ENCODE results near the gene NR4A1. TPM values are rescaled to one million over a fixed set of nuclear protein-coding genes. Genes with fewer than 3 reads are reported as not detected.

Gene NR4A1
- total RNA-seq, 2 donors from 2014 or later = 51.1 to 52.0 TPM

- peaks cover 12% of the 10 kb centered on the region for H3K4me1 ChIP-seq
- peak within 1 kb of the TSS; percentile 93 for H3K4me3 ChIP-seq
- peak; percentile 65 for TF ChIP-seq CTCF (IDR thresholded peaks at IDR 0.05)
- DNase-seq = peak; percentile 89
- peak within 1 kb of the TSS; percentile 95 to 96 for H3K9ac ChIP-seq (ENCODE audit: low read depth in 2 of 2, low read length in 2 of 2)
- H3K27ac ChIP-seq = peak within 1 kb of the TSS; percentile 77
- no peaks in the 10 kb centered on the region for H3K9me3 ChIP-seq
- intact Hi-C loops (cut with DNase I) = no loop called here
- no peaks in the 10 kb centered on the region for H3K27me3 ChIP-seq
- H3K36me3 ChIP-seq = peaks cover 5% of the 10 kb centered on the region
Measured at GRCh38 chr12:52069327-52070184, 18.3 kb downstream of the NR4A1 start, which contains the start of gene ATG101. Gene ATG101 (plus strand): TSS chr12:52069978. CDS start chr12:52073651, 3,673 bp downstream.

- no peak for TF ChIP-seq CTCF (IDR thresholded peaks at IDR 0.05)
- Histone ChIP-seq H3K27ac (peak overlapping the region; percentile 77), H3K27me3 (no peaks in the 10 kb centered on the region), H3K4me1 (peaks cover 12% of the 10 kb centered on the region), H3K36me3 (peaks cover 5% of the 10 kb centered on the region), H3K9ac (ENCODE audit: low read depth in 2 of 2, low read length in 2 of 2) (peak overlapping the region; percentile 95 to 96), H3K4me3 (peak overlapping the region; percentile 93), H3K9me3 (no peaks in the 10 kb centered on the region)
- intact Hi-C loops (cut with DNase I) = no loop called here
- DNase-seq = no peak
Measured at GRCh38 chr12:52070185-52070925, 19.1 kb downstream of the NR4A1 start.

- H3K27me3 ChIP-seq = no peaks in the 10 kb centered on the region
- H3K27ac ChIP-seq = no peak overlapping the region
- intact Hi-C loops (cut with DNase I) = no loop called here
- no peak overlapping the region for H3K9ac ChIP-seq (ENCODE audit: low read depth in 2 of 2, low read length in 2 of 2)
- peaks cover 12% of the 10 kb centered on the region for H3K4me1 ChIP-seq
- no peaks in the 10 kb centered on the region for H3K9me3 ChIP-seq
- no peak for TF ChIP-seq CTCF (IDR thresholded peaks at IDR 0.05)
- peaks cover 5% of the 10 kb centered on the region for H3K36me3 ChIP-seq
- DNase-seq = no peak
- H3K4me3 ChIP-seq = no peak overlapping the region
Measured at GRCh38 chr12:52073531-52074381, 22.5 kb downstream of the NR4A1 start.

GRCh38 chr12:52074971-52075724 lies 23.9 kb downstream of the NR4A1 start:
- Histone ChIP-seq H3K36me3 (peaks cover 5% of the 10 kb centered on the region), H3K27ac (no peak overlapping the region), H3K4me1 (peaks cover 12% of the 10 kb centered on the region), H3K9me3 (no peaks in the 10 kb centered on the region), H3K27me3 (no peaks in the 10 kb centered on the region), H3K9ac (ENCODE audit: low read depth in 2 of 2, low read length in 2 of 2) (no peak overlapping the region), H3K4me3 (no peak overlapping the region)
- DNase-seq = no peak
- TF ChIP-seq CTCF (IDR thresholded peaks at IDR 0.05) = no peak
- intact Hi-C loops (cut with DNase I) = no loop called here

Measured in colonic mucosa (tissue), 4 donors.